HepG2 (cell line): Measurements from ENCODE around the gene MLN. TPM values are rescaled to one million over a fixed set of nuclear protein-coding genes. Genes with fewer than 3 reads are reported as not detected.

Experiments
- ETS1 ChIP-seq: sonication (generic); formaldehyde crosslinking; IDR thresholded peaks from 2 replicates; pipeline ENCODE4 v1.4.0; 2020; ENCODE audit warnings: missing genetic modification reagents
- HNF4A ChIP-seq: sonication (generic); formaldehyde crosslinking; IDR thresholded peaks from 2 replicates; pipeline ENCODE4 v1.4.0; 2020; ENCODE audit warnings: missing genetic modification reagents
- RAD51 ChIP-seq: fragments of 450-650 bp; IDR thresholded peaks from 2 replicates; pipeline ENCODE4 v1.6.1; 2016; ENCODE audit warnings: borderline replicate concordance
- SP2 ChIP-seq: sonication (generic); formaldehyde crosslinking; IDR thresholded peaks from 2 replicates; pipeline ENCODE4 v1.5.1; 2020; ENCODE audit warnings: mild to moderate bottlenecking, missing genetic modification reagents
- TBL1XR1 ChIP-seq: fragments of 150-350 bp; IDR thresholded peaks from 2 replicates; pipeline ENCODE4 v1.6.1; 2014; ENCODE audit warnings: borderline replicate concordance, low read length; ENCODE audit not compliant: partially characterized antibody
- polyA plus RNA-seq, 8 experiments: library from polyadenylated mRNA; depleted of rRNA in 3 of 8; stranded (reverse) in 7 of 8; unstranded in 1 of 8; fragments of >200 nt; fragmentation: Illumina TruSeq in 4 of 8; extraction: Trizol in 4 of 8; gene quantifications; 2 replicates each; pipeline versions ENCODE4 v1.2.1 to v1.2.3, GENCODE V29; 2011 to 2016; ENCODE audit warnings: low read depth in 4 of 8, missing spikeins in 1 of 8, mixed read lengths in 1 of 8; ENCODE audit not compliant: insufficient read depth in 1 of 8
- total RNA-seq, 5 experiments: library from RNA; depleted of rRNA; stranded (reverse); fragments of >200 nt; fragmentation: Illumina TruSeq; extraction: Trizol; gene quantifications; 2 replicates each; pipeline ENCODE4 v1.2.3, GENCODE V29; 2016; ENCODE audit warnings: low read depth in 1 of 5
- TF ChIP-seq, protein P1 (sequence below), 2 experiments: sonication (generic) in 1 of 2; formaldehyde crosslinking in 1 of 2; IDR thresholded peaks; 2 replicates each; pipeline versions ENCODE4 v1.5.1 to v1.6.1; 2011 to 2020; ENCODE audit warnings: borderline replicate concordance in 1 of 2, low read depth in 1 of 2, low read length in 1 of 2, mild to moderate bottlenecking in 1 of 2, missing genetic modification reagents in 1 of 2, moderate library complexity in 1 of 2
- TF ChIP-seq, protein P2 (sequence below): sonication (generic); formaldehyde crosslinking; IDR thresholded peaks from 2 replicates; pipeline ENCODE4 v1.5.0; 2020; ENCODE audit warnings: mild to moderate bottlenecking, missing genetic modification reagents
- TF ChIP-seq, protein P3 (sequence below): sonication (generic); formaldehyde crosslinking; IDR thresholded peaks from 2 replicates; pipeline ENCODE4 v1.8.1; 2023; ENCODE audit warnings: missing genetic modification reagents, mild to moderate bottlenecking, borderline replicate concordance
- TF ChIP-seq, protein P4 (sequence below): sonication (generic); formaldehyde crosslinking; IDR thresholded peaks from 2 replicates; pipeline ENCODE4 v1.5.0; 2020; ENCODE audit warnings: mild to moderate bottlenecking, missing genetic modification reagents
- TF ChIP-seq, protein P5 (sequence below): fragments of 450-650 bp; IDR thresholded peaks from 2 replicates; pipeline ENCODE4 v1.6.1; 2016
- TF ChIP-seq, protein P6 (sequence below): sonication (generic); formaldehyde crosslinking; IDR thresholded peaks from 2 replicates; pipeline ENCODE4 v1.5.0; 2020; ENCODE audit warnings: mild to moderate bottlenecking, missing genetic modification reagents, moderate library complexity

The MLN gene
- total and polyA plus RNA-seq, 2 of the 13 experiments (the other 11 are each of a cell fraction or from before 2014, with no cell fraction given): not detected

DNA sequence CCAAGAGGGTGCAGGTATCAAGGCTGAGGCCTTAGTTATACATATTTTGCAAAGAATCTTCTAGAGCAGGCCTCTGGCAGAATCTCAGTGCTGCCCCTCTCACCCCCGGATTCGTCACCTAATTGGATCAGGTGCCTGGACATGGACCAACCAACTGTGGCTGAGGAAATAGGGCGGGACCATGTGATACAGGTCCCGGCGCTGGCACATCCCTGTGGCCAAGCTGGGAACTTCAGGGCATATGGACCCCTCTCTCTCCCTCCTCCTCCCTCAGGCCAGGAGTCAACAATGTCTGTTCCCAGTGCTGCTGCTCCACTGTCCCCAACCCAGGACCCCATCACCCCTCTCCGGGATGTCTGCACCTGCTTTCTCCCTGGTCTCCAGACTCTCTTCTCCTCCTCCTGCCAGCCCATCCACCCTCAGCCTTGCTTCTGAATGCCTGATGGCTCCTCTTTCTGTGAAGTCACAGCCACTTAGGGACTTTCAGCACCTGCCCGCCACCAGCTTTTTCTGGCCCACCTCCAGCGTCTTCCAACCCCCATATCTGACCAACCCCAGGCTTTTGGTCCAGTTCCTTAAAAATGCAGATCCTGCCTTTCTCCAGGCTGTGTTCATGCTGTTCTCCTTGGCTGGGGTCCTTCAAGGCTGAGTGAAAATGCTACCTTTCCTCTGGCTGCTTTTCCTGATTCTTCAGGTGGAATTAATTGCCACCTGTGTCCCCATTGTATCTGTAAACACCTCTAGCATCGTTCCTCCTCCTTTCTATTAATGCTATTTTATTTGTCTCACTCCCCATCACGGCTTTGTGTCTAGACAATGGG lies 19.0 kb upstream of the MLN start (continued):
- TF ChIP-seq, protein P1, sequence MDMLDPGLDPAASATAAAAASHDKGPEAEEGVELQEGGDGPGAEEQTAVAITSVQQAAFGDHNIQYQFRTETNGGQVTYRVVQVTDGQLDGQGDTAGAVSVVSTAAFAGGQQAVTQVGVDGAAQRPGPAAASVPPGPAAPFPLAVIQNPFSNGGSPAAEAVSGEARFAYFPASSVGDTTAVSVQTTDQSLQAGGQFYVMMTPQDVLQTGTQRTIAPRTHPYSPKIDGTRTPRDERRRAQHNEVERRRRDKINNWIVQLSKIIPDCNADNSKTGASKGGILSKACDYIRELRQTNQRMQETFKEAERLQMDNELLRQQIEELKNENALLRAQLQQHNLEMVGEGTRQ (IDR thresholded peaks at IDR 0.05; ENCODE audit: low read depth, low read length): peak; percentile 39; the same call in 1 of the 2 replicates
- TF ChIP-seq, protein P1 (CRISPR knock-in tag; IDR thresholded peaks at IDR 0.05; ENCODE audit: borderline replicate concordance): peak; percentile 60; the same call in 1 of the 2 replicates
- TF ChIP-seq, protein P2, sequence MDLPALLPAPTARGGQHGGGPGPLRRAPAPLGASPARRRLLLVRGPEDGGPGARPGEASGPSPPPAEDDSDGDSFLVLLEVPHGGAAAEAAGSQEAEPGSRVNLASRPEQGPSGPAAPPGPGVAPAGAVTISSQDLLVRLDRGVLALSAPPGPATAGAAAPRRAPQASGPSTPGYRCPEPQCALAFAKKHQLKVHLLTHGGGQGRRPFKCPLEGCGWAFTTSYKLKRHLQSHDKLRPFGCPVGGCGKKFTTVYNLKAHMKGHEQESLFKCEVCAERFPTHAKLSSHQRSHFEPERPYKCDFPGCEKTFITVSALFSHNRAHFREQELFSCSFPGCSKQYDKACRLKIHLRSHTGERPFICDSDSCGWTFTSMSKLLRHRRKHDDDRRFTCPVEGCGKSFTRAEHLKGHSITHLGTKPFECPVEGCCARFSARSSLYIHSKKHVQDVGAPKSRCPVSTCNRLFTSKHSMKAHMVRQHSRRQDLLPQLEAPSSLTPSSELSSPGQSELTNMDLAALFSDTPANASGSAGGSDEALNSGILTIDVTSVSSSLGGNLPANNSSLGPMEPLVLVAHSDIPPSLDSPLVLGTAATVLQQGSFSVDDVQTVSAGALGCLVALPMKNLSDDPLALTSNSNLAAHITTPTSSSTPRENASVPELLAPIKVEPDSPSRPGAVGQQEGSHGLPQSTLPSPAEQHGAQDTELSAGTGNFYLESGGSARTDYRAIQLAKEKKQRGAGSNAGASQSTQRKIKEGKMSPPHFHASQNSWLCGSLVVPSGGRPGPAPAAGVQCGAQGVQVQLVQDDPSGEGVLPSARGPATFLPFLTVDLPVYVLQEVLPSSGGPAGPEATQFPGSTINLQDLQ: no peak
- TF ChIP-seq RAD51 (no peak), HNF4A (CRISPR knock-in tag) (no peak), TBL1XR1 (no peak), SP2 (CRISPR knock-in tag) (peak; percentile 45; the same call in 1 of the 2 replicates), ETS1 (CRISPR knock-in tag) (no peak)
- TF ChIP-seq, protein P3, sequence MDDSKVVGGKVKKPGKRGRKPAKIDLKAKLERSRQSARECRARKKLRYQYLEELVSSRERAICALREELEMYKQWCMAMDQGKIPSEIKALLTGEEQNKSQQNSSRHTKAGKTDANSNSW (CRISPR knock-in tag): no peak
- TF ChIP-seq, protein P4, sequence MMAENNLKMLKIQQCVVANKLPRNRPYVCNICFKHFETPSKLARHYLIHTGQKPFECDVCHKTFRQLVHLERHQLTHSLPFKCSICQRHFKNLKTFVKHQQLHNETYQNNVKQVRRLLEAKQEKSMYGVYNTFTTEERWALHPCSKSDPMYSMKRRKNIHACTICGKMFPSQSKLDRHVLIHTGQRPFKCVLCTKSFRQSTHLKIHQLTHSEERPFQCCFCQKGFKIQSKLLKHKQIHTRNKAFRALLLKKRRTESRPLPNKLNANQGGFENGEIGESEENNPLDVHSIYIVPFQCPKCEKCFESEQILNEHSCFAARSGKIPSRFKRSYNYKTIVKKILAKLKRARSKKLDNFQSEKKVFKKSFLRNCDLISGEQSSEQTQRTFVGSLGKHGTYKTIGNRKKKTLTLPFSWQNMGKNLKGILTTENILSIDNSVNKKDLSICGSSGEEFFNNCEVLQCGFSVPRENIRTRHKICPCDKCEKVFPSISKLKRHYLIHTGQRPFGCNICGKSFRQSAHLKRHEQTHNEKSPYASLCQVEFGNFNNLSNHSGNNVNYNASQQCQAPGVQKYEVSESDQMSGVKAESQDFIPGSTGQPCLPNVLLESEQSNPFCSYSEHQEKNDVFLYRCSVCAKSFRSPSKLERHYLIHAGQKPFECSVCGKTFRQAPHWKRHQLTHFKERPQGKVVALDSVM (CRISPR knock-in tag): no peak
- TF ChIP-seq, protein P5, sequence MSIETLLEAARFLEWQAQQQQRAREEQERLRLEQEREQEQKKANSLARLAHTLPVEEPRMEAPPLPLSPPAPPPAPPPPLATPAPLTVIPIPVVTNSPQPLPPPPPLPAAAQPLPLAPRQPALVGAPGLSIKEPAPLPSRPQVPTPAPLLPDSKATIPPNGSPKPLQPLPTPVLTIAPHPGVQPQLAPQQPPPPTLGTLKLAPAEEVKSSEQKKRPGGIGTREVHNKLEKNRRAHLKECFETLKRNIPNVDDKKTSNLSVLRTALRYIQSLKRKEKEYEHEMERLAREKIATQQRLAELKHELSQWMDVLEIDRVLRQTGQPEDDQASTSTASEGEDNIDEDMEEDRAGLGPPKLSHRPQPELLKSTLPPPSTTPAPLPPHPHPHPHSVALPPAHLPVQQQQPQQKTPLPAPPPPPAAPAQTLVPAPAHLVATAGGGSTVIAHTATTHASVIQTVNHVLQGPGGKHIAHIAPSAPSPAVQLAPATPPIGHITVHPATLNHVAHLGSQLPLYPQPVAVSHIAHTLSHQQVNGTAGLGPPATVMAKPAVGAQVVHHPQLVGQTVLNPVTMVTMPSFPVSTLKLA: no peak
- TF ChIP-seq, protein P6, sequence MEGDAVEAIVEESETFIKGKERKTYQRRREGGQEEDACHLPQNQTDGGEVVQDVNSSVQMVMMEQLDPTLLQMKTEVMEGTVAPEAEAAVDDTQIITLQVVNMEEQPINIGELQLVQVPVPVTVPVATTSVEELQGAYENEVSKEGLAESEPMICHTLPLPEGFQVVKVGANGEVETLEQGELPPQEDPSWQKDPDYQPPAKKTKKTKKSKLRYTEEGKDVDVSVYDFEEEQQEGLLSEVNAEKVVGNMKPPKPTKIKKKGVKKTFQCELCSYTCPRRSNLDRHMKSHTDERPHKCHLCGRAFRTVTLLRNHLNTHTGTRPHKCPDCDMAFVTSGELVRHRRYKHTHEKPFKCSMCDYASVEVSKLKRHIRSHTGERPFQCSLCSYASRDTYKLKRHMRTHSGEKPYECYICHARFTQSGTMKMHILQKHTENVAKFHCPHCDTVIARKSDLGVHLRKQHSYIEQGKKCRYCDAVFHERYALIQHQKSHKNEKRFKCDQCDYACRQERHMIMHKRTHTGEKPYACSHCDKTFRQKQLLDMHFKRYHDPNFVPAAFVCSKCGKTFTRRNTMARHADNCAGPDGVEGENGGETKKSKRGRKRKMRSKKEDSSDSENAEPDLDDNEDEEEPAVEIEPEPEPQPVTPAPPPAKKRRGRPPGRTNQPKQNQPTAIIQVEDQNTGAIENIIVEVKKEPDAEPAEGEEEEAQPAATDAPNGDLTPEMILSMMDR (CRISPR knock-in tag): peak; percentile 47
